Testis (tissue), 3 donors: ENCODE data around the gene GPR39. TPM values are rescaled to one million over a fixed set of nuclear protein-coding genes. Genes with fewer than 3 reads are reported as not detected.

Experiments
- DNase-seq: peaks from one replicate; pipeline ENCODE4 v3.0.0-alpha.2; 2019
- H3K27ac ChIP-seq, 2 donors: fragments of 200-600 bp; sonication (generic); one replicate each; pipeline ENCODE4 v1.5.1; 2019
- H3K27me3 ChIP-seq: fragments of 200-600 bp; sonication (generic); one replicate; pipeline ENCODE4 v1.5.1; 2019
- H3K36me3 ChIP-seq: fragments of 200-600 bp; sonication (generic); one replicate; pipeline ENCODE4 v1.5.1; 2017; ENCODE audit warnings: low read depth; ENCODE audit errors: missing control alignments
- H3K4me1 ChIP-seq: fragments of 200-600 bp; sonication (generic); one replicate; pipeline ENCODE4 v1.5.1; 2019
- H3K4me3 ChIP-seq, 2 donors: fragments of 200-600 bp; sonication (generic); one replicate each; pipeline ENCODE4 v1.5.1; 2017 to 2019
- H3K9me3 ChIP-seq: fragments of 200-600 bp; sonication (generic); one replicate; pipeline ENCODE4 v1.5.1; 2017
- CTCF ChIP-seq, 3 experiments: fragments of 450-650 bp in 2 of 3; fragments of 200-600 bp in 1 of 3; sonication (generic) in 1 of 3; IDR thresholded peaks; one replicate each; pipeline ENCODE4 v1.5.1; 2016 to 2019; ENCODE audit warnings: antibody characterized with exemption in 3 of 3, mild to moderate bottlenecking in 2 of 3, moderate library complexity in 1 of 3
- POLR2A ChIP-seq: fragments of 450-650 bp; IDR thresholded peaks from one replicate; pipeline ENCODE4 v1.6.1; 2017; ENCODE audit warnings: antibody characterized with exemption, mild to moderate bottlenecking, moderate library complexity
- WGBS, 2 donors: methylation state at CpG; one replicate each; pipeline ENCODE4 v1.1.5; 2018; 5-methylcytosine and 5-hydroxymethylcytosine counted together
- intact Hi-C: fragments of 100-400 bp; cut with DNase I; formaldehyde crosslinking; loops from one replicate; pipeline ENCODE4 v1.15.1; 2023; ENCODE audit warnings: low total_unique reads
- polyA plus RNA-seq: library from polyadenylated mRNA; stranded (reverse); fragments of 350-450 nt; fragmentation: Illumina TruSeq; extraction: RNeasy Lipid Tissue Mini Kit (QIAGEN cat#74804); gene quantifications from one replicate; pipeline ENCODE4 v1.2.3, GENCODE V29; 2014; ENCODE audit warnings: low read depth, low replicate concordance; ENCODE audit not compliant: insufficient read depth
- total RNA-seq, 2 donors: library from RNA; depleted of rRNA; stranded (reverse); fragments of >200 nt; gene quantifications; one replicate each; pipeline ENCODE4 v1.2.3, GENCODE V29; 2016

Gene GPR39
- total and polyA plus RNA-seq, 3 donors from 2014 or later, result 2.7 to 19.5 (median 4.0) TPM

GRCh38 chr2:132482821-132483220, 66.2 kb downstream of the GPR39 start:
- H3K27ac ChIP-seq, result no peak overlapping the region
- WGBS, 2 donors, result 81 to 97% methylated on average over 3 of the region's 3 CpGs
- no peak overlapping the region for H3K4me3 ChIP-seq
- DNase-seq, result no peak
- H3K9me3 ChIP-seq, result no peaks in the 10 kb centered on the region
- intact Hi-C loops, result no loop called here
- no peaks in the 10 kb centered on the region for H3K27me3 ChIP-seq
- TF ChIP-seq POLR2A (no peak), CTCF (IDR thresholded peaks at IDR 0.05) (no peak)
- no peaks in the 10 kb centered on the region for H3K4me1 ChIP-seq
- no peaks in the 10 kb centered on the region for H3K36me3 ChIP-seq

GRCh38 chr2:132484144-132484543, 67.5 kb downstream of the GPR39 start:
- Histone ChIP-seq H3K27ac (no peak overlapping the region), H3K4me3 (no peak overlapping the region), H3K27me3 (no peaks in the 10 kb centered on the region), H3K36me3 (no peaks in the 10 kb centered on the region), H3K4me1 (no peaks in the 10 kb centered on the region), H3K9me3 (no peaks in the 10 kb centered on the region)
- intact Hi-C loops, result no loop called here
- 87 to 92% methylated on average over 1 of the region's 1 CpG for WGBS, 2 donors
- no peak for TF ChIP-seq CTCF (IDR thresholded peaks at IDR 0.05)
- TF ChIP-seq POLR2A, result no peak
- no peak for DNase-seq

- no peaks in the 10 kb centered on the region for H3K27me3 ChIP-seq
- H3K27ac ChIP-seq, result no peak overlapping the region
- H3K36me3 ChIP-seq, result no peaks in the 10 kb centered on the region
- H3K4me3 ChIP-seq, result no peak overlapping the region
- DNase-seq, result no peak
- TF ChIP-seq POLR2A, result no peak
- no peak for TF ChIP-seq CTCF (IDR thresholded peaks at IDR 0.05)
- H3K4me1 ChIP-seq, result no peaks in the 10 kb centered on the region
- no peaks in the 10 kb centered on the region for H3K9me3 ChIP-seq
- 87 to 90% methylated on average over 6 of the region's 6 CpGs for WGBS, 2 donors
- intact Hi-C loops, result no loop called here
Observed at GRCh38 chr2:132488491-132488890, 71.9 kb downstream of the GPR39 start.

GRCh38 chr2:132489150-132489549, 72.5 kb downstream of the GPR39 start:
- intact Hi-C loops, result no loop called here
- H3K4me3 ChIP-seq, result no peak overlapping the region
- H3K4me1 ChIP-seq, result no peaks in the 10 kb centered on the region
- H3K27ac ChIP-seq, result no peak overlapping the region
- H3K9me3 ChIP-seq, result no peaks in the 10 kb centered on the region
- TF ChIP-seq POLR2A (no peak), CTCF (IDR thresholded peaks at IDR 0.05) (no peak)
- H3K27me3 ChIP-seq, result no peaks in the 10 kb centered on the region
- 10 to 18% methylated on average over 16 to 18 of the region's 18 CpGs for WGBS, 2 donors
- H3K36me3 ChIP-seq, result no peaks in the 10 kb centered on the region
- DNase-seq, result peak; percentile 33

GRCh38 chr2:132495881-132496280, 79.3 kb downstream of the GPR39 start:
- no peaks in the 10 kb centered on the region for H3K4me1 ChIP-seq
- TF ChIP-seq POLR2A (no peak), CTCF (IDR thresholded peaks at IDR 0.05) (no peak)
- H3K9me3 ChIP-seq, result no peaks in the 10 kb centered on the region
- 76 to 77% methylated on average over 2 of the region's 2 CpGs for WGBS, 2 donors
- H3K36me3 ChIP-seq, result no peaks in the 10 kb centered on the region
- DNase-seq, result no peak
- no peak overlapping the region for H3K27ac ChIP-seq
- no peak overlapping the region for H3K4me3 ChIP-seq
- intact Hi-C loops, result no loop called here
- H3K27me3 ChIP-seq, result no peaks in the 10 kb centered on the region
